WTC11 (cell line): ENCODE measurements around the gene C9orf40. TPM values are rescaled to one million over a fixed set of nuclear protein-coding genes. Genes with fewer than 3 reads are reported as not detected.

Source experiments
- ATAC-seq: fragments of 200-7000 bp; cut with Tn5 transposase; 2 replicates; pipeline ENCODE4 v1.10.0; 2021; ENCODE audit warnings: mild to moderate bottlenecking, moderate library complexity
- CTCF ChIA-PET: fragments of 300-600 bp; sonication (Branson Sonifier 250); formaldehyde crosslinking; loops from one replicate; lab custom pipeline; 2021; ENCODE audit warnings: antibody characterized with exemption; lab: Charles Lee
- POLR2A ChIA-PET: fragments of 350-600 bp; sonication (Branson Sonifier 250); formaldehyde crosslinking; loops from one replicate; lab custom pipeline; 2021; ENCODE audit warnings: antibody characterized with exemption; lab: Charles Lee
- DNase-seq: peaks from one replicate; pipeline ENCODE4 v3.0.0; 2021; ENCODE audit warnings: low spot score
- H3K27ac Mint-ChIP-seq: 2 replicates; pipeline ENCODE4 v1.8.0; 2021; ENCODE audit warnings: mixed read lengths
- H3K27me3 Mint-ChIP-seq: 2 replicates; pipeline ENCODE4 v1.8.0; 2021; ENCODE audit warnings: low read depth, mild to moderate bottlenecking, moderate library complexity, mixed read lengths
- H3K36me3 Mint-ChIP-seq: 2 replicates; pipeline ENCODE4 v1.8.0; 2021; ENCODE audit warnings: mixed read lengths
- H3K4me1 Mint-ChIP-seq: 2 replicates; pipeline ENCODE4 v1.8.0; 2022; ENCODE audit warnings: mixed read lengths
- H3K4me3 Mint-ChIP-seq: 2 replicates; pipeline ENCODE4 v1.8.0; 2021; ENCODE audit warnings: mild to moderate bottlenecking, moderate library complexity, mixed read lengths
- H3K9me3 Mint-ChIP-seq: 2 replicates; pipeline ENCODE4 v1.8.0; 2021; ENCODE audit warnings: mixed read lengths
- ATF3 ChIP-seq: sonication (generic); formaldehyde crosslinking; conservative IDR thresholded peaks from 2 replicates; pipeline ENCODE4 v1.8.1; 2022; ENCODE audit warnings: mild to moderate bottlenecking, missing genetic modification reagents
- ELF4 ChIP-seq: sonication (generic); formaldehyde crosslinking; IDR thresholded peaks from 2 replicates; pipeline ENCODE4 v1.8.1; 2022; ENCODE audit warnings: low read depth, mild to moderate bottlenecking, moderate library complexity, missing genetic modification reagents
- FOXP1 ChIP-seq: sonication (generic); formaldehyde crosslinking; IDR thresholded peaks from 2 replicates; pipeline ENCODE4 v1.8.0; 2022; ENCODE audit warnings: missing genetic modification reagents, mild to moderate bottlenecking, moderate library complexity, borderline replicate concordance
- HMGA2 ChIP-seq: fragments of 250-450 bp; sonication (Bioruptor Pico); IDR thresholded peaks from 2 replicates; pipeline ENCODE4 v1.4.0; 2021; ENCODE audit warnings: mild to moderate bottlenecking, moderate library complexity
- MLX ChIP-seq: sonication (generic); formaldehyde crosslinking; IDR thresholded peaks from 2 replicates; pipeline ENCODE4 v1.8.1; 2023; ENCODE audit warnings: mild to moderate bottlenecking, missing genetic modification reagents, moderate library complexity
- NFYB ChIP-seq: sonication (generic); formaldehyde crosslinking; conservative IDR thresholded peaks from 2 replicates; pipeline ENCODE4 v1.8.0; 2022; ENCODE audit warnings: low read depth, missing genetic modification reagents
- PRDM15 ChIP-seq: sonication (generic); formaldehyde crosslinking; IDR thresholded peaks from 2 replicates; pipeline ENCODE4 v1.8.0; 2022; ENCODE audit warnings: missing genetic modification reagents
- PREB ChIP-seq: sonication (generic); formaldehyde crosslinking; IDR thresholded peaks from 2 replicates; pipeline ENCODE4 v1.8.1; 2022; ENCODE audit warnings: mild to moderate bottlenecking, missing genetic modification reagents, moderate library complexity, borderline replicate concordance
- SMAD4 ChIP-seq: sonication (generic); formaldehyde crosslinking; IDR thresholded peaks from 2 replicates; pipeline ENCODE4 v1.8.0; 2022; ENCODE audit warnings: mild to moderate bottlenecking, missing genetic modification reagents
- TEAD1 ChIP-seq: sonication (generic); formaldehyde crosslinking; IDR thresholded peaks from 2 replicates; pipeline ENCODE4 v1.8.0; 2022; ENCODE audit warnings: mild to moderate bottlenecking, missing genetic modification reagents
- TP53 ChIP-seq: sonication (generic); formaldehyde crosslinking; IDR thresholded peaks from 2 replicates; pipeline ENCODE4 v1.8.1; 2023; ENCODE audit warnings: mild to moderate bottlenecking, missing genetic modification reagents
- ZBTB21 ChIP-seq: sonication (generic); formaldehyde crosslinking; IDR thresholded peaks from 2 replicates; pipeline ENCODE4 v1.8.1; 2023; ENCODE audit warnings: mild to moderate bottlenecking, missing genetic modification reagents, borderline replicate concordance
- ZNF396 ChIP-seq: fragments of 250-450 bp; sonication (Bioruptor Pico); IDR thresholded peaks from 2 replicates; pipeline ENCODE4 v1.8.0; 2021; ENCODE audit warnings: mild to moderate bottlenecking, moderate library complexity, borderline replicate concordance
- total RNA-seq: library from RNA; stranded (reverse); gene quantifications from 3 replicates; pipeline ENCODE4 v1.2.3, GENCODE V29; 2021
- TF ChIP-seq, protein P1 (sequence below): fragments of 250-450 bp; sonication (Bioruptor Pico); IDR thresholded peaks from 2 replicates; pipeline ENCODE4 v1.9.0; 2021; ENCODE audit warnings: mild to moderate bottlenecking, borderline replicate concordance
- TF ChIP-seq, protein P2 (sequence below): fragments of 250-450 bp; sonication (Bioruptor Pico); IDR thresholded peaks from 2 replicates; pipeline ENCODE4 v1.9.0; 2021; ENCODE audit warnings: moderate library complexity, mild to moderate bottlenecking, inconsistent platforms, borderline replicate concordance
- TF ChIP-seq, protein P3 (sequence below): sonication (generic); formaldehyde crosslinking; IDR thresholded peaks from 2 replicates; pipeline ENCODE4 v1.8.0; 2022; ENCODE audit warnings: mild to moderate bottlenecking, missing genetic modification reagents
- TF ChIP-seq, protein P4 (sequence below): sonication (generic); formaldehyde crosslinking; IDR thresholded peaks from 2 replicates; pipeline ENCODE4 v1.8.0; 2023; ENCODE audit warnings: mild to moderate bottlenecking, missing genetic modification reagents
- TF ChIP-seq, protein P5 (sequence below): sonication (generic); formaldehyde crosslinking; IDR thresholded peaks from 2 replicates; pipeline ENCODE4 v1.8.1; 2023; ENCODE audit warnings: mild to moderate bottlenecking, missing genetic modification reagents

The C9orf40 gene
- total RNA-seq, 1 experiment from 2014 or later = 10.3 TPM

- TF ChIP-seq, protein P1, sequence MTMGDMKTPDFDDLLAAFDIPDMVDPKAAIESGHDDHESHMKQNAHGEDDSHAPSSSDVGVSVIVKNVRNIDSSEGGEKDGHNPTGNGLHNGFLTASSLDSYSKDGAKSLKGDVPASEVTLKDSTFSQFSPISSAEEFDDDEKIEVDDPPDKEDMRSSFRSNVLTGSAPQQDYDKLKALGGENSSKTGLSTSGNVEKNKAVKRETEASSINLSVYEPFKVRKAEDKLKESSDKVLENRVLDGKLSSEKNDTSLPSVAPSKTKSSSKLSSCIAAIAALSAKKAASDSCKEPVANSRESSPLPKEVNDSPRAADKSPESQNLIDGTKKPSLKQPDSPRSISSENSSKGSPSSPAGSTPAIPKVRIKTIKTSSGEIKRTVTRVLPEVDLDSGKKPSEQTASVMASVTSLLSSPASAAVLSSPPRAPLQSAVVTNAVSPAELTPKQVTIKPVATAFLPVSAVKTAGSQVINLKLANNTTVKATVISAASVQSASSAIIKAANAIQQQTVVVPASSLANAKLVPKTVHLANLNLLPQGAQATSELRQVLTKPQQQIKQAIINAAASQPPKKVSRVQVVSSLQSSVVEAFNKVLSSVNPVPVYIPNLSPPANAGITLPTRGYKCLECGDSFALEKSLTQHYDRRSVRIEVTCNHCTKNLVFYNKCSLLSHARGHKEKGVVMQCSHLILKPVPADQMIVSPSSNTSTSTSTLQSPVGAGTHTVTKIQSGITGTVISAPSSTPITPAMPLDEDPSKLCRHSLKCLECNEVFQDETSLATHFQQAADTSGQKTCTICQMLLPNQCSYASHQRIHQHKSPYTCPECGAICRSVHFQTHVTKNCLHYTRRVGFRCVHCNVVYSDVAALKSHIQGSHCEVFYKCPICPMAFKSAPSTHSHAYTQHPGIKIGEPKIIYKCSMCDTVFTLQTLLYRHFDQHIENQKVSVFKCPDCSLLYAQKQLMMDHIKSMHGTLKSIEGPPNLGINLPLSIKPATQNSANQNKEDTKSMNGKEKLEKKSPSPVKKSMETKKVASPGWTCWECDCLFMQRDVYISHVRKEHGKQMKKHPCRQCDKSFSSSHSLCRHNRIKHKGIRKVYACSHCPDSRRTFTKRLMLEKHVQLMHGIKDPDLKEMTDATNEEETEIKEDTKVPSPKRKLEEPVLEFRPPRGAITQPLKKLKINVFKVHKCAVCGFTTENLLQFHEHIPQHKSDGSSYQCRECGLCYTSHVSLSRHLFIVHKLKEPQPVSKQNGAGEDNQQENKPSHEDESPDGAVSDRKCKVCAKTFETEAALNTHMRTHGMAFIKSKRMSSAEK (CRISPR knock-in tag) = no peak
- no peak for TF ChIP-seq PREB (CRISPR knock-in tag)
- no peak for TF ChIP-seq ELF4 (CRISPR knock-in tag)
- no peak for TF ChIP-seq ZBTB21 (CRISPR knock-in tag)
- TF ChIP-seq FOXP1 (CRISPR knock-in tag) = no peak
- no peak for TF ChIP-seq SMAD4
- no peak for TF ChIP-seq ZNF396
- TF ChIP-seq HMGA2 (CRISPR knock-in tag) = no peak
- TF ChIP-seq, protein P2, sequence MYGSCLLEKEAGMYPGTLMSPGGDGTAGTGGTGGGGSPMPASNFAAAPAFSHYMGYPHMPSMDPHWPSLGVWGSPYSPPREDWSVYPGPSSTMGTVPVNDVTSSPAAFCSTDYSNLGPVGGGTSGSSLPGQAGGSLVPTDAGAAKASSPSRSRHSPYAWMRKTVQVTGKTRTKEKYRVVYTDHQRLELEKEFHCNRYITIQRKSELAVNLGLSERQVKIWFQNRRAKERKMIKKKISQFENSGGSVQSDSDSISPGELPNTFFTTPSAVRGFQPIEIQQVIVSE = no peak
Observed at GRCh38 chr9:74935008-74935407, 17.7 kb downstream of the C9orf40 start (continued).

DNA sequence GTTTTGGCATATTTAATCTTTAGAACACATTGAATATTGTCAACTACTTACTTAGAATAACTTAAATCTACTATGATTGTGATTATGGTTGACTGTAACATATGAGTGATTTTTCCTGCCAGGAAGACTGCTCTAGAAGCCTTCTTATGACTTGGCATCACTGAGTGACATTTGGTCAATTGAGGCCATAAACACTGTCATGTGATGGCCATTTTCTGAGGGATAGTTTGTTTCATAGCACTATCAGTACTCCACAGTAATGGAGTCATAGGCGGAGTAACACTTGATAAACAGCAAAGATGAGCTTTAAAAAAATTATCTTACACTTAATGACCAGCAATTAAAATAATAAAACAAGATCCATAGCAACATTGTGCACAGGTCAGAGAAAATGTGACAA is 31.0 kb downstream of the C9orf40 start:
- H3K9me3 Mint-ChIP-seq = peaks cover 4% of the 10 kb centered on the region
- H3K27me3 Mint-ChIP-seq = no peaks in the 10 kb centered on the region
- CTCF ChIA-PET = no interaction called here
- H3K27ac Mint-ChIP-seq = no peak overlapping the region
- no peak overlapping the region for H3K4me3 Mint-ChIP-seq
- H3K4me1 Mint-ChIP-seq = peaks cover 15% of the 10 kb centered on the region
- DNase-seq = no peak
- POLR2A ChIA-PET = no interaction called here
- no peaks in the 10 kb centered on the region for H3K36me3 Mint-ChIP-seq
- no peak for ATAC-seq
- no peak for TF ChIP-seq ATF3 (CRISPR knock-in tag)
- TF ChIP-seq TEAD1 (CRISPR knock-in tag) = no peak
- TF ChIP-seq, protein P3, sequence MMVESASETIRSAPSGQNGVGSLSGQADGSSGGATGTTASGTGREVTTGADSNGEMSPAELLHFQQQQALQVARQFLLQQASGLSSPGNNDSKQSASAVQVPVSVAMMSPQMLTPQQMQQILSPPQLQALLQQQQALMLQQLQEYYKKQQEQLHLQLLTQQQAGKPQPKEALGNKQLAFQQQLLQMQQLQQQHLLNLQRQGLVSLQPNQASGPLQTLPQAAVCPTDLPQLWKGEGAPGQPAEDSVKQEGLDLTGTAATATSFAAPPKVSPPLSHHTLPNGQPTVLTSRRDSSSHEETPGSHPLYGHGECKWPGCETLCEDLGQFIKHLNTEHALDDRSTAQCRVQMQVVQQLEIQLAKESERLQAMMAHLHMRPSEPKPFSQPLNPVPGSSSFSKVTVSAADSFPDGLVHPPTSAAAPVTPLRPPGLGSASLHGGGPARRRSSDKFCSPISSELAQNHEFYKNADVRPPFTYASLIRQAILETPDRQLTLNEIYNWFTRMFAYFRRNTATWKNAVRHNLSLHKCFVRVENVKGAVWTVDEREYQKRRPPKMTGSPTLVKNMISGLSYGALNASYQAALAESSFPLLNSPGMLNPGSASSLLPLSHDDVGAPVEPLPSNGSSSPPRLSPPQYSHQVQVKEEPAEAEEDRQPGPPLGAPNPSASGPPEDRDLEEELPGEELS (CRISPR knock-in tag) = no peak
- no peak for TF ChIP-seq ZNF396
- TF ChIP-seq, protein P4, sequence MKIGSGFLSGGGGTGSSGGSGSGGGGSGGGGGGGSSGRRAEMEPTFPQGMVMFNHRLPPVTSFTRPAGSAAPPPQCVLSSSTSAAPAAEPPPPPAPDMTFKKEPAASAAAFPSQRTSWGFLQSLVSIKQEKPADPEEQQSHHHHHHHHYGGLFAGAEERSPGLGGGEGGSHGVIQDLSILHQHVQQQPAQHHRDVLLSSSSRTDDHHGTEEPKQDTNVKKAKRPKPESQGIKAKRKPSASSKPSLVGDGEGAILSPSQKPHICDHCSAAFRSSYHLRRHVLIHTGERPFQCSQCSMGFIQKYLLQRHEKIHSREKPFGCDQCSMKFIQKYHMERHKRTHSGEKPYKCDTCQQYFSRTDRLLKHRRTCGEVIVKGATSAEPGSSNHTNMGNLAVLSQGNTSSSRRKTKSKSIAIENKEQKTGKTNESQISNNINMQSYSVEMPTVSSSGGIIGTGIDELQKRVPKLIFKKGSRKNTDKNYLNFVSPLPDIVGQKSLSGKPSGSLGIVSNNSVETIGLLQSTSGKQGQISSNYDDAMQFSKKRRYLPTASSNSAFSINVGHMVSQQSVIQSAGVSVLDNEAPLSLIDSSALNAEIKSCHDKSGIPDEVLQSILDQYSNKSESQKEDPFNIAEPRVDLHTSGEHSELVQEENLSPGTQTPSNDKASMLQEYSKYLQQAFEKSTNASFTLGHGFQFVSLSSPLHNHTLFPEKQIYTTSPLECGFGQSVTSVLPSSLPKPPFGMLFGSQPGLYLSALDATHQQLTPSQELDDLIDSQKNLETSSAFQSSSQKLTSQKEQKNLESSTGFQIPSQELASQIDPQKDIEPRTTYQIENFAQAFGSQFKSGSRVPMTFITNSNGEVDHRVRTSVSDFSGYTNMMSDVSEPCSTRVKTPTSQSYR (CRISPR knock-in tag) = no peak
- TF ChIP-seq PRDM15 (CRISPR knock-in tag) = no peak
- TF ChIP-seq, protein P2 = no peak
- no peak for TF ChIP-seq NFYB (CRISPR knock-in tag)
- no peak for TF ChIP-seq MLX (CRISPR knock-in tag)
- TF ChIP-seq, protein P5, sequence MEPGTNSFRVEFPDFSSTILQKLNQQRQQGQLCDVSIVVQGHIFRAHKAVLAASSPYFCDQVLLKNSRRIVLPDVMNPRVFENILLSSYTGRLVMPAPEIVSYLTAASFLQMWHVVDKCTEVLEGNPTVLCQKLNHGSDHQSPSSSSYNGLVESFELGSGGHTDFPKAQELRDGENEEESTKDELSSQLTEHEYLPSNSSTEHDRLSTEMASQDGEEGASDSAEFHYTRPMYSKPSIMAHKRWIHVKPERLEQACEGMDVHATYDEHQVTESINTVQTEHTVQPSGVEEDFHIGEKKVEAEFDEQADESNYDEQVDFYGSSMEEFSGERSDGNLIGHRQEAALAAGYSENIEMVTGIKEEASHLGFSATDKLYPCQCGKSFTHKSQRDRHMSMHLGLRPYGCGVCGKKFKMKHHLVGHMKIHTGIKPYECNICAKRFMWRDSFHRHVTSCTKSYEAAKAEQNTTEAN (CRISPR knock-in tag) = no peak
- no peak for TF ChIP-seq TP53 (CRISPR knock-in tag)
